Right lobe of liver (tissue), 4 donors: ENCODE data around the gene UNC79.

ENCODE experiments used
- CTCF ChIP-seq, 4 donors: fragments of 200-600 bp in 3 of 4; fragments of 450-650 bp in 1 of 4; IDR thresholded peaks; one replicate each; pipeline versions ENCODE4 v1.5.1 to v1.8.0; 2016 to 2022; ENCODE audit warnings: antibody characterized with exemption in 4 of 4, mild to moderate bottlenecking in 2 of 4
- POLR2A ChIP-seq: fragments of 450-650 bp; IDR thresholded peaks from one replicate; pipeline ENCODE4 v1.6.1; 2017; ENCODE audit warnings: antibody characterized with exemption, mild to moderate bottlenecking
- donor health status: DM: no; HTN: no; CAD: no.
- donor health status: DM: no; HTN: no; CAD: no.
- donor health status: DM: no; HTN: yes; CAD: no.

- no peak for TF ChIP-seq CTCF (IDR thresholded peaks at IDR 0.05)
- no peak for TF ChIP-seq POLR2A
These were observed 296.5 kb downstream of the UNC79 start for GRCh38 chr14:93727039-93727740.
